ENCODE measurements around the gene XRN2. TPM values are rescaled to one million over a fixed set of nuclear protein-coding genes. Genes with fewer than 3 reads are reported as not detected.

XRN2 gene
- total RNA-seq, 3 donors from 2014 or later, result 71.2 to 95.7 (median 90.4) TPM

GRCh38 chr20:21309678-21310467 lies 6.7 kb downstream of the XRN2 start:
- Histone ChIP-seq H3K27me3 (no peaks in the 10 kb centered on the region), H3K4me3 (no peak overlapping the region), H3K9me3 (no peaks in the 10 kb centered on the region), H3K36me3 (no peaks in the 10 kb centered on the region), H3K27ac (no peak overlapping the region), H3K4me1 (peaks cover 0 to 3% of the 10 kb centered on the region in 2 donors)
- DNase-seq (ENCODE audit: low spot score in 2 of 2), result no peak
- intact Hi-C loops (cut with DNase I; ENCODE audit: low total_unique reads), result no loop called here
- TF ChIP-seq POLR2A (IDR thresholded peaks at IDR 0.05) (no peak), POLR2AphosphoS5 (IDR thresholded peaks at IDR 0.05) (no peak), CTCF (IDR thresholded peaks at IDR 0.05) (no peak)

GRCh38 chr20:21312813-21313474 lies 9.8 kb downstream of the XRN2 start:
- H3K9me3 ChIP-seq, result no peaks in the 10 kb centered on the region
- H3K27ac ChIP-seq, result no peak overlapping the region
- no peaks in the 10 kb centered on the region for H3K36me3 ChIP-seq
- no peaks in the 10 kb centered on the region for H3K27me3 ChIP-seq
- TF ChIP-seq POLR2A (IDR thresholded peaks at IDR 0.05) (no peak), CTCF (IDR thresholded peaks at IDR 0.05) (no peak), POLR2AphosphoS5 (IDR thresholded peaks at IDR 0.05) (no peak)
- intact Hi-C loops (cut with DNase I; ENCODE audit: low total_unique reads), result no loop called here
- no peak overlapping the region for H3K4me3 ChIP-seq
- H3K4me1 ChIP-seq, result no peaks in the 10 kb centered on the region
- no peak for DNase-seq (ENCODE audit: low spot score in 2 of 2)

- H3K27me3 ChIP-seq, result no peaks in the 10 kb centered on the region
- H3K9me3 ChIP-seq, result peaks cover 0 to 6% of the 10 kb centered on the region in 2 donors
- no peaks in the 10 kb centered on the region for H3K4me1 ChIP-seq
- no peak overlapping the region for H3K4me3 ChIP-seq
- intact Hi-C loops (cut with DNase I; ENCODE audit: low total_unique reads), result no loop called here
- H3K36me3 ChIP-seq, result no peaks in the 10 kb centered on the region
- no peak overlapping the region for H3K27ac ChIP-seq
- no peak for TF ChIP-seq POLR2AphosphoS5 (IDR thresholded peaks at IDR 0.05)
- TF ChIP-seq POLR2A (IDR thresholded peaks at IDR 0.05), result no peak
- no peak for TF ChIP-seq CTCF (IDR thresholded peaks at IDR 0.05)
- DNase-seq (ENCODE audit: low spot score in 2 of 2), result no peak
Observed at GRCh38 chr20:21315138-21315537, 12.0 kb downstream of the XRN2 start.

- Histone ChIP-seq H3K36me3 (no peaks in the 10 kb centered on the region), H3K27ac (no peak overlapping the region), H3K4me3 (no peak overlapping the region), H3K27me3 (no peaks in the 10 kb centered on the region), H3K9me3 (peaks cover 4 to 24% of the 10 kb centered on the region in 2 donors), H3K4me1 (peaks cover 0 to 20% of the 10 kb centered on the region in 2 donors)
- no peak for TF ChIP-seq POLR2A (IDR thresholded peaks at IDR 0.05)
- TF ChIP-seq CTCF (IDR thresholded peaks at IDR 0.05), result no peak
- no peak for TF ChIP-seq POLR2AphosphoS5 (IDR thresholded peaks at IDR 0.05)
- intact Hi-C loops (cut with DNase I; ENCODE audit: low total_unique reads), result no loop called here
- no peak for DNase-seq (ENCODE audit: low spot score in 2 of 2)
Observed at GRCh38 chr20:21322083-21322710, 19.1 kb downstream of the XRN2 start.

GRCh38 chr20:21322921-21323331 lies 19.8 kb downstream of the XRN2 start:
- TF ChIP-seq POLR2AphosphoS5 (IDR thresholded peaks at IDR 0.05) (no peak), POLR2A (IDR thresholded peaks at IDR 0.05) (no peak), CTCF (IDR thresholded peaks at IDR 0.05) (no peak)
- H3K27ac ChIP-seq, result peak overlapping the region; percentile 16 to 33
- H3K27me3 ChIP-seq, result no peaks in the 10 kb centered on the region
- intact Hi-C loops (cut with DNase I; ENCODE audit: low total_unique reads), result no loop called here
- no peaks in the 10 kb centered on the region for H3K36me3 ChIP-seq
- peaks cover 0 to 20% of the 10 kb centered on the region in 2 donors for H3K4me1 ChIP-seq
- peaks cover 4 to 24% of the 10 kb centered on the region in 2 donors for H3K9me3 ChIP-seq
- H3K4me3 ChIP-seq, result no peak overlapping the region
- no peak for DNase-seq (ENCODE audit: low spot score in 2 of 2)

Measured in breast epithelium (tissue), 4 donors.